ENCODE data around the gene COX6B2. TPM values are rescaled to one million over a fixed set of nuclear protein-coding genes. Genes with fewer than 3 reads are reported as not detected.

The COX6B2 gene
- total RNA-seq, 1 donor from 2014 or later, result not detected

DNA sequence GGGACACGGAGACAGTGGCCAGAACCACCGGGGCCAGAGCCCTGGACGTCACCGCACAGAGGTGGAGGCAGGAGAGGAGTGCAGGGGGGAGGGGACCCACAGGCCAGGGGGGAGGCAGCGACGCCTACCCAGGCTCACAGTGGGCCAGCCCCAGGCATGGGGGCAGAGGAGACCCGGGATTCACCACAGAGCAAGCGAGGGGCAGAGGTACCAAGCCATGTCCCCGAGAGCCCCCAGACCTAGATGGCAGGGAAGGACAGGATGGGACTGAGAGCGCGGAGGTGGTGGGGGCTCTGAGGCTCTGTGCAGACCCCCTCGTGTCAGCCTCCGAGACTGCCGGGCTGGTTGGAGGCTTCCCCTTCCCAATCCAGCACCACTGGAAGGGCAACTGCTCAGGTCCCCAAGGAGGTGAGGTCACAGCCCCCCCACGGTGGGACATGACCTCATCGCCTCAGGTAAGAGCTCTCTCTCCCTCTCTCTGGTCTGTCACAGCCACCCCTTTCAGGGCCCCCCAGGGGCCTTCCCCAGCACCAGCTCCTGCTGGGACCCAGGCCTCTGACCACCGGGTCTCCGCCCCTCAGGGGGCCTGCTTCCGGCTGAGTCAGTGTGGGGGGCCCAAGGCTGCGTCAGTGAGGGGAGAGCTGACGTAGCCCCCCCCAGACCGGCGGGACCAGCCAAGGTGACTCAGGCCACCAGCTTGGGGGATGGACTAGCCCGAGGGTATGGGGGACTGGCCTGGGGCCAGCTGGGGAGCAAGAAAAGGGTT is 18.0 kb upstream of the COX6B2 start:
- H3K36me3 ChIP-seq (ENCODE audit: control insufficient read depth in 3 of 3, insufficient read depth in 3 of 3, low read length in 3 of 3), result no peaks in the 10 kb centered on the region
- no peak overlapping the region for H3K9ac ChIP-seq (ENCODE audit: low read depth in 1 of 3, low read length in 3 of 3)
- H3K4me1 ChIP-seq (ENCODE audit: control insufficient read depth in 3 of 3, insufficient read depth in 3 of 3, low read length in 3 of 3), result peaks cover 0 to 4% (median 0%) of the 10 kb centered on the region in 3 donors
- peaks cover 70 to 77% (median 74%) of the 10 kb centered on the region in 3 donors for H3K27me3 ChIP-seq (ENCODE audit: control insufficient read depth in 3 of 3, insufficient read depth in 3 of 3, low read length in 3 of 3)
- no peaks in the 10 kb centered on the region for H3K9me3 ChIP-seq (ENCODE audit: control insufficient read depth in 3 of 3, low read length in 3 of 3)
- no peak overlapping the region for H3K27ac ChIP-seq (ENCODE audit: low read depth, low read length)
- H3K4me3 ChIP-seq (ENCODE audit: low read length in 3 of 3), result no peak overlapping the region

DNA sequence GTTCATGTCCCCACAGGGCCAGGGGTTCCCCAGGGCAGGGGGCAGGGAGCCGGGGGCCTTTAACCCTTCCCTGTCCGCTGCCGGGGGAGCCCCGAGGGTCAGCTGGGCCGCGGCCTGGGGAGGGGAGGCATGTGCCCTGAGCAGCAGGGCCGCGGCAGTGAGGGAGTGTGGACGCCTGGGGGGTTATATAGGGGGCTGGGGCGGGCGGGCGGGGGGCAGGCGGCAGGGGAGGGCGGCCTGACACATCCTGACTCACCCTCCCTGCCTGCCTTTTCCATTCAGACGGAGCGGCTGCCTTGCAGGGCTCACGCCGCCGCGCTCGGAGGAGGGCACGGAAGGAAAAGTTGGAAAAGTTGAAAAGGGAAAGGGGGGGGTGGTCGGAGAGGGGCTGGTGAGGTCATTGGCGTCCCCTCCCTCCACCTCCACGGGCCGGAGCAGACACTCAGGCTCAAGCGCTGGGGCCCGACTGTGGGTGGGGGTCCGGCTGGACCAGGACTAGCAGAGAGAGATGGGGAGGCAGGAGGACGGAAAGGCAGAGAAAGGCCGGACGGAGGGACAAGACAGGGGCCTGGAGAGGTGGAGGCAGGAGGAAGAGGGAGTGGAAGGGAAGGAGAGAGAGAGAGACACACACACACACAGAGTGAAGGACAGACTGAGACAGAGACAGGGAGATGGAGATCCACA is 15.9 kb upstream of the COX6B2 start, which contains the start of gene IL11:
TSS of gene IL11 (minus strand) at position 159 of the 684 bp plus-strand sequence. CDS start at position 6, 153 bp downstream.
- H3K36me3 ChIP-seq (ENCODE audit: control insufficient read depth in 3 of 3, insufficient read depth in 3 of 3, low read length in 3 of 3), result no peaks in the 10 kb centered on the region
- H3K9ac ChIP-seq (ENCODE audit: low read depth in 1 of 3, low read length in 3 of 3), result no peak within 1 kb of the TSS
- H3K4me3 ChIP-seq (ENCODE audit: low read length in 3 of 3), result peak within 1 kb of the TSS in 1 of 3 donors; percentile 40
- H3K27me3 ChIP-seq (ENCODE audit: control insufficient read depth in 3 of 3, insufficient read depth in 3 of 3, low read length in 3 of 3), result peaks cover 56 to 62% (median 58%) of the 10 kb centered on the region in 3 donors
- H3K9me3 ChIP-seq (ENCODE audit: control insufficient read depth in 3 of 3, low read length in 3 of 3), result no peaks in the 10 kb centered on the region
- no peak within 1 kb of the TSS for H3K27ac ChIP-seq (ENCODE audit: low read depth, low read length)
- peaks cover 0 to 4% (median 0%) of the 10 kb centered on the region in 3 donors for H3K4me1 ChIP-seq (ENCODE audit: control insufficient read depth in 3 of 3, insufficient read depth in 3 of 3, low read length in 3 of 3)

DNA sequence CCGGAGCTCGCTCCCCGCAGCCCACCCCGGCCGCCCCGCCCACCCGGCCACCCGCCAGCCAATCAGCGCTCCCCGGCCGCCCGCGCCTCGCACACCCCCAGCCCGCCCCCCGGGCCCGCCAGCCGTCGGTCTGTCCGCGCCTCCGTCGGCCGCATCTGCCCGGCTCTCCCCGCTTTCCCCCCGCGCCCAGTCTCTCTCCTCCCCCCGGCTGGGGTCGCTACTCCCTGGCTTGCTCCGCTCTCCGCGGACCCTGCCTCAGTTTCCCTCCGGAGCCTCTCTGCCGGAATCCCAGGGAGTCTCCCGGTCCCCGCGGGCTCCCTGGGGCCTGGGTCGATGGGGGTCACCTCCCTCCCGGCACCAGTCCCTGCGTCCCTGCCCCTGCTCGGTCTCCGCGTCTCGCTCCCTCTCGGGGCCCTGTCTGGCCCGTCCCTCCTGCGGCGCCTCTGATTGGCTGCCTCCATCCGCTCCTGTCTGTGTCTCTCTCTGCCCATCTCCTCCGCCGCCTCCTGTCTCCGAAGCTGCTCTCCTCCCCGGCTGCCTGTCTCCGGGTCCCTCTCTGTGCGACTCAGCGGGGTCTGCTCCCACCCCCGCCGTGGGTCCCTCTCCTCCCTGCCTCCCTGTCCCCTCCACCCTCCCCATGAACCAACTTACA is 15.3 kb upstream of the COX6B2 start:
- no peaks in the 10 kb centered on the region for H3K9me3 ChIP-seq (ENCODE audit: control insufficient read depth in 3 of 3, low read length in 3 of 3)
- no peak overlapping the region for H3K27ac ChIP-seq (ENCODE audit: low read depth, low read length)
- H3K36me3 ChIP-seq (ENCODE audit: control insufficient read depth in 3 of 3, insufficient read depth in 3 of 3, low read length in 3 of 3), result no peaks in the 10 kb centered on the region
- H3K4me3 ChIP-seq (ENCODE audit: low read length in 3 of 3), result peak overlapping the region in 1 of 3 donors; percentile 40
- H3K4me1 ChIP-seq (ENCODE audit: control insufficient read depth in 3 of 3, insufficient read depth in 3 of 3, low read length in 3 of 3), result peaks cover 0 to 4% (median 0%) of the 10 kb centered on the region in 3 donors
- H3K9ac ChIP-seq (ENCODE audit: low read depth in 1 of 3, low read length in 3 of 3), result no peak overlapping the region
- peaks cover 51 to 59% (median 55%) of the 10 kb centered on the region in 3 donors for H3K27me3 ChIP-seq (ENCODE audit: control insufficient read depth in 3 of 3, insufficient read depth in 3 of 3, low read length in 3 of 3)

DNA sequence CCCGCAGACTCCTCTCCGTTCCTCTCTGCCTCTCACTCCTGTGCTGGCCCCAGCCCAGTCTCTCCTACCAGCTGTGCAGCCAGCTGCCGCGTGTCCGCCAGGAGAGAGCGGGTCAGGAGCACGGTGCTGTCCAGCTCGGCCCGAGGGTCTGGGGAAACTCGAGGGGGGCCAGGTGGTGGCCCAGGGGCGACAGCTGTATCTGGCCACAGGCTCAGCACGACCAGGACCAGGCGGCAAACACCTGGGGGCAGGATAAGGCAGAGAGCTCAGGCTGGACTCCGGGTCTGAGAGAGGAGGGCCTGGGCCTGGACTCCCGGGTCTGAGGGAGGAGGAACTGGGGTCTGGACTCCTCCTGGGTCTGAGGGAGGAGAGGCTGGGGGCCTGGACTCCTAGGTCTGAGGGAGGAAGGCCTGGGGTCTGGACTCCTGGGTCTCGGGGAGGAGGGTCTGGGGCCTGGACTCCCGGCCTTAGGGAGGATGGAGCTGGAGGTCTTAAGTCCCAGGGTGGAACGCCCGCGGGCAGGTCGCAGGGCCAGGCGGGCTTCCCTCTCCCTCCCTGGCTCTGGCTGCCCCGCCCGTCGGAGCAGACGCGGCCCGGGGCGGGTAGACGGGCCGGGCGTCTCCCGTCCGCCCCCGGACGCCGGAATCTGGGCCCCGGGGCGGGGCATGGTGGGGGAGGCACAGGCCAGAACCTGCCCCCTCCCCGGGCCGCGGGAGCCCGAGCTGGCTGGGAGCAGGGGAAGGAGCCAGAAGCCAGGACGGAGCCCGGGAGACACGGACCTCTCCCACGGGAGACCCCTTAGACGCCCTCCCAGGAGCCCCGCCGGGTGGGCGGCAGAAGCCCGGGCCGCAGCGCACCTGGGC is 14.4 kb upstream of the COX6B2 start:
- Histone ChIP-seq H3K9me3 (ENCODE audit: control insufficient read depth in 3 of 3, low read length in 3 of 3) (no peaks in the 10 kb centered on the region), H3K27me3 (ENCODE audit: control insufficient read depth in 3 of 3, insufficient read depth in 3 of 3, low read length in 3 of 3) (peaks cover 48 to 53% (median 52%) of the 10 kb centered on the region in 3 donors), H3K9ac (ENCODE audit: low read depth in 1 of 3, low read length in 3 of 3) (no peak overlapping the region), H3K4me1 (ENCODE audit: control insufficient read depth in 3 of 3, insufficient read depth in 3 of 3, low read length in 3 of 3) (peaks cover 0 to 3% (median 0%) of the 10 kb centered on the region in 3 donors), H3K36me3 (ENCODE audit: control insufficient read depth in 3 of 3, insufficient read depth in 3 of 3, low read length in 3 of 3) (no peaks in the 10 kb centered on the region), H3K4me3 (ENCODE audit: low read length in 3 of 3) (no peak overlapping the region), H3K27ac (ENCODE audit: low read depth, low read length) (no peak overlapping the region)

DNA sequence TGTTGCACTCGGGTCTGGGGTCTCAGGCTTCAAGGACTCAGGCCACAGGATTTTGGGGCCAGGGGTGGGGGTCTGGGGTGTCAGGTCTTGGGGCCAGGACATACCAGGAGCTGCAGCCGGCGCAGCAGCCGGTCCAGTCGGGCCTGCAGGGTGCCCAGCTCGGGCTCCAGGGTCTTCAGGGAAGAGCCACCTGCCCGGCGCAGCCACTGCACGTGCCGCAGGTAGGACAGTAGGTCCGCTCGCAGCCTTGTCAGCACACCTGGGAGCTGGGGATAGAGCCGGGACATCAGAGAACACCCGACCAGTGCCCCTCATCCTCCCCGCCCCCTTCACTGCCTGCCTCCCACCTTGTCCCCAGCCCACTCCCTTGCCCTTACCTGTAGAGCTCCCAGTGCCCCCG is 13.6 kb upstream of the COX6B2 start:
- no peak overlapping the region for H3K27ac ChIP-seq (ENCODE audit: low read depth, low read length)
- H3K27me3 ChIP-seq (ENCODE audit: control insufficient read depth in 3 of 3, insufficient read depth in 3 of 3, low read length in 3 of 3), result peaks cover 42 to 47% (median 47%) of the 10 kb centered on the region in 3 donors
- H3K9ac ChIP-seq (ENCODE audit: low read depth in 1 of 3, low read length in 3 of 3), result no peak overlapping the region
- H3K36me3 ChIP-seq (ENCODE audit: control insufficient read depth in 3 of 3, insufficient read depth in 3 of 3, low read length in 3 of 3), result no peaks in the 10 kb centered on the region
- H3K9me3 ChIP-seq (ENCODE audit: control insufficient read depth in 3 of 3, low read length in 3 of 3), result no peaks in the 10 kb centered on the region
- H3K4me3 ChIP-seq (ENCODE audit: low read length in 3 of 3), result no peak overlapping the region
- H3K4me1 ChIP-seq (ENCODE audit: control insufficient read depth in 3 of 3, insufficient read depth in 3 of 3, low read length in 3 of 3), result peaks cover 0 to 3% (median 0%) of the 10 kb centered on the region in 3 donors

DNA sequence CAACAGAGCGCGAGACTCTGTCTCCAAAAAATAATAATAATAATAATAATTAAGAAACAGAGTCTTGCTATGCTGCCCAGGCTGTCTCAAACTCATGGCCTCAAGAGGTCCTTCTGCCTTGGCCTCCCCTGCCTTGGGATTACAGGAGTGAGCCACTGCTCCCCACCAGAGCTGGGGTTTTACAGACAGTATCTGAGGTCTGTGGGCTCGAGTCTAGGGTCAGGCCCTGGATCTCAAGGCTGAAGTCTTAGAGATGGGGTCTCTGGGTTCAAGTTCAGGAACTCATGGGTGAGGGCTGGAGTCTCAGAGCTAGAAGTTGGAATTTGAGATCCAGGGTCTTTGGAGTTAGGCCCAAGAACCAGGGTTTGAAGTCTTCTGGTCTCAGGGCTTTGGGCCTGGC is 12.3 kb upstream of the COX6B2 start:
- Histone ChIP-seq H3K36me3 (ENCODE audit: control insufficient read depth in 3 of 3, insufficient read depth in 3 of 3, low read length in 3 of 3) (no peaks in the 10 kb centered on the region), H3K4me1 (ENCODE audit: control insufficient read depth in 3 of 3, insufficient read depth in 3 of 3, low read length in 3 of 3) (peaks cover 0 to 3% (median 0%) of the 10 kb centered on the region in 3 donors), H3K27me3 (ENCODE audit: control insufficient read depth in 3 of 3, insufficient read depth in 3 of 3, low read length in 3 of 3) (peaks cover 31 to 36% (median 35%) of the 10 kb centered on the region in 3 donors), H3K9ac (ENCODE audit: low read depth in 1 of 3, low read length in 3 of 3) (no peak overlapping the region), H3K4me3 (ENCODE audit: low read length in 3 of 3) (no peak overlapping the region), H3K9me3 (ENCODE audit: control insufficient read depth in 3 of 3, low read length in 3 of 3) (no peaks in the 10 kb centered on the region), H3K27ac (ENCODE audit: low read depth, low read length) (no peak overlapping the region)

DNA sequence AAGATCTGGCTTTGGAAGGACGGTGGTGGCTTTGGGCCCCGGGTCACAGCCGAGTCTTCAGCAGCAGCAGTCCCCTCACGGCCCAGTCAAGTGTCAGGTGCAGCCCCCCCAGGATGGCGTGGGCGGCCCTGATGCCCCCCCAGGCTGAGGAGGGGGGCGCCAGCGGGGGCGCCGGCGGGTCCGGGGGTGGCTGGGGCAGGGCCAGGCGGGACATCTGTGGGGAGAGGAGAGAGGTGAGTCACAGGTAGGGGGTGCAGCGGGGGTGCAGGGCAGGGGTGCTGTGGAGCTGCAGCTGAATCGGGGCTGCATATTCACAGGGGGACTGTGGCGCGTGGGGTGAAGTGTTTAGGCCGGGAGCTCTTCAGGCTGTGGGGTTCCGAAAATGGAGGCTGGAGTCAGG is 11.4 kb upstream of the COX6B2 start:
- Histone ChIP-seq H3K27me3 (ENCODE audit: control insufficient read depth in 3 of 3, insufficient read depth in 3 of 3, low read length in 3 of 3) (peaks cover 25 to 33% (median 29%) of the 10 kb centered on the region in 3 donors), H3K9ac (ENCODE audit: low read depth in 1 of 3, low read length in 3 of 3) (no peak overlapping the region), H3K4me3 (ENCODE audit: low read length in 3 of 3) (no peak overlapping the region), H3K9me3 (ENCODE audit: control insufficient read depth in 3 of 3, low read length in 3 of 3) (no peaks in the 10 kb centered on the region), H3K36me3 (ENCODE audit: control insufficient read depth in 3 of 3, insufficient read depth in 3 of 3, low read length in 3 of 3) (no peaks in the 10 kb centered on the region), H3K27ac (ENCODE audit: low read depth, low read length) (no peak overlapping the region), H3K4me1 (ENCODE audit: control insufficient read depth in 3 of 3, insufficient read depth in 3 of 3, low read length in 3 of 3) (peaks cover 0 to 3% (median 0%) of the 10 kb centered on the region in 3 donors)

DNA sequence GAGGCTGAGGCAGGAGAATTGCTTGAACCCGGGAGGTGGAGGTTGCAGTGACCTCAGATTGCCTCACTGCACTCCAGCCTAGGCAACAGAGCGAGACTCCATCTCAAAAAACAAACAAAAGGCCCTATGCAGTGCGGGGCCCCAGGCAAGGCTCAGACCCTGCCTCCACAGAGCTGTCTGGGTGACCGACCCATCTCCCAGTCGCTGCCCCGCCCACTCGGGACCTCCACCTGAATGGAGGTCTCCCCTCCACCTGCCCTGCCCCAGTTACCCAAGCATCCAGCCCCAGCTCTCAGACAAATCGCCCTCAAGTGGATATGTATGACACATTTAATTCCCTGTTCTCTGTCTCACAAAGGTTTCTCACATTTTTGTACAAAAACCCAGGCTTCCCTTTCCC is 10.7 kb upstream of the COX6B2 start:
- Histone ChIP-seq H3K9me3 (ENCODE audit: control insufficient read depth in 3 of 3, low read length in 3 of 3) (no peaks in the 10 kb centered on the region), H3K27ac (ENCODE audit: low read depth, low read length) (no peak overlapping the region), H3K9ac (ENCODE audit: low read depth in 1 of 3, low read length in 3 of 3) (no peak overlapping the region), H3K27me3 (ENCODE audit: control insufficient read depth in 3 of 3, insufficient read depth in 3 of 3, low read length in 3 of 3) (peaks cover 20 to 29% (median 24%) of the 10 kb centered on the region in 3 donors), H3K4me3 (ENCODE audit: low read length in 3 of 3) (no peak overlapping the region), H3K4me1 (ENCODE audit: control insufficient read depth in 3 of 3, insufficient read depth in 3 of 3, low read length in 3 of 3) (peaks cover 0 to 3% (median 0%) of the 10 kb centered on the region in 3 donors), H3K36me3 (ENCODE audit: control insufficient read depth in 3 of 3, insufficient read depth in 3 of 3, low read length in 3 of 3) (no peaks in the 10 kb centered on the region)

DNA sequence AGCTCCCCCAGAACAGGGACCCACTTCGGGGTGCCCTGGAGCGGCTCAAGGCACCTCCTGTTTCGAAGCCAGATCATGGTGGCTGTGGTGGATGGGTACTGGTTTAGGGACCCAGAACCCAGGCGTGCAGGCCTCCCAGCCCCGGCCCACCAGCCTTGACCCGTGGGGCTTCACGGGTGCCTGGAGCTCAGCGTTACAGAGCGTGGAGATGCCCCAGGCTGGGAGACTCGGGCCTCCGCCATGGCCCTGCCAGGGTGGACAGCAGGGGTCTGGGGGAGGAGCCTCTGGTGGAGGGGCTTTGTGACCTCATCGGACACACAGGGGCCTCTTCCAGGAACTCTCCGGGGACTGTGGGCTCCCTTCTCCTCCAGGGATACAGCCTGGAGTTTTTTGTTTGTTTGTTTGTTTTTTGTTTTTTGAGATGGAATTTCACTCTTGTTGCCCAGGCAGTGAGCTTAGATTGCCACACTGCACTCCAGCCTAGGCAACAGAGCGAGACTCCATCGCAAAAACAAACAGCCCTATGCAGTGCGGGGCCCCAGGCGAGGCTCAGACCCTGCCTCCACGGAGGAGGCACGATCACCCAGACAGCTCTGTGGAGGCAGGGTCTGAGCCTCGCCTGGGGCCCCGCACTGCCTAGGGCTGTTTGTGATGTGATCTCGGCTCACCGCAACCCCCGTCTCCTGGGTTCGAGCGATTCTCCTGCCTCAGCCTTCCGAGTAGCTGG is 8.6 kb upstream of the COX6B2 start, which contains the start of gene GARIN5B:
TSS of gene GARIN5B (minus strand) at position 271 of the 727 bp plus-strand sequence. CDS start at position 77, 194 bp downstream.
- Histone ChIP-seq H3K9me3 (ENCODE audit: control insufficient read depth in 3 of 3, low read length in 3 of 3) (no peaks in the 10 kb centered on the region), H3K27ac (ENCODE audit: low read depth, low read length) (no peak within 1 kb of the TSS), H3K36me3 (ENCODE audit: control insufficient read depth in 3 of 3, insufficient read depth in 3 of 3, low read length in 3 of 3) (no peaks in the 10 kb centered on the region), H3K27me3 (ENCODE audit: control insufficient read depth in 3 of 3, insufficient read depth in 3 of 3, low read length in 3 of 3) (peaks cover 4 to 12% (median 9%) of the 10 kb centered on the region in 3 donors), H3K4me1 (ENCODE audit: control insufficient read depth in 3 of 3, insufficient read depth in 3 of 3, low read length in 3 of 3) (no peaks in the 10 kb centered on the region), H3K4me3 (ENCODE audit: low read length in 3 of 3) (no peak within 1 kb of the TSS), H3K9ac (ENCODE audit: low read depth in 1 of 3, low read length in 3 of 3) (no peak within 1 kb of the TSS)

Measured in skeletal muscle tissue (tissue), 4 donors.